HCT116 (cell line): ENCODE data around the gene STK35. TPM values are rescaled to one million over a fixed set of nuclear protein-coding genes. Genes with fewer than 3 reads are reported as not detected.

Experiments used
- ATAC-seq: fragments of 200-7000 bp; cut with Tn5 transposase; 2 replicates; pipeline ENCODE4 v1.9.1; 2020; ENCODE audit warnings: mild to moderate bottlenecking, moderate library complexity
- BruUV-seq: library from RNA; stranded (reverse); fragments of 400-500 nt; replicated peaks from 2 replicates; lab custom pipeline; 2021; lab: Mats Ljungman, UMichigan
- CTCF ChIA-PET: fragments of 300-600 bp; sonication (Branson Sonifier 250); formaldehyde crosslinking; loops from one replicate; lab custom pipeline; 2021; ENCODE audit warnings: antibody characterized with exemption; lab: Charles Lee
- POLR2A ChIA-PET: fragments of 300-600, 350-600 bp; sonication (Branson Sonifier 250); formaldehyde crosslinking; loops from one replicate; lab custom pipeline; 2021; ENCODE audit warnings: antibody characterized with exemption; lab: Charles Lee
- RAD21 ChIA-PET, 2 experiments: fragments of 300-600 bp; sonication (Branson Sonifier 250); formaldehyde crosslinking; loops; one replicate each; lab custom pipeline; 2023; ENCODE audit warnings: low total read pairs in 2 of 2; ENCODE audit not compliant: uncharacterized antibody in 2 of 2, unreplicated experiment in 2 of 2, low non-redundant PET in 1 of 2; lab: Charles Lee
- DNase-seq: peaks from one replicate; pipeline ENCODE4 v3.0.0-alpha.2; 2010; ENCODE audit warnings: low read depth, low spot score
- H2AFZ ChIP-seq: fragments of 200-600 bp; shearing (Covaris generic), sonication (generic); 2 replicates; pipeline ENCODE4 v1.6.1; 2017; ENCODE audit warnings: low read depth, mixed run types, mixed read lengths, antibody characterized with exemption, low read length; ENCODE audit not compliant: poor library complexity, severe bottlenecking
- H3K27ac ChIP-seq: 2 replicates; pipeline ENCODE4 v1.5.1; 2012; ENCODE audit warnings: low read depth, low read length
- H3K27me3 ChIP-seq: fragments of 200-600 bp; sonication (generic); 2 replicates; pipeline ENCODE4 v1.6.1; 2016; ENCODE audit warnings: mixed run types, low read length, mixed read lengths; ENCODE audit not compliant: insufficient read depth
- H3K36me3 ChIP-seq, 2 experiments: fragments of 200-500 bp in 1 of 2; fragments of 200-600 bp in 1 of 2; sonication (Bioruptor generic) in 1 of 2; sonication (generic) in 1 of 2; 2 replicates each; pipeline versions ENCODE4 v1.5.1 to v1.6.1; 2014 to 2016; ENCODE audit warnings: low read length in 2 of 2, inconsistent platforms in 1 of 2, mixed read lengths in 1 of 2, mixed run types in 1 of 2; ENCODE audit not compliant: insufficient read depth in 2 of 2, control insufficient read depth in 1 of 2
- H3K4me1 ChIP-seq, 2 experiments: fragments of 200-600 bp in 1 of 2; sonication (generic) in 1 of 2; 2 replicates each; pipeline versions ENCODE4 v1.5.1 to v1.6.1; 2012 to 2017; ENCODE audit warnings: low read length in 2 of 2, inconsistent platforms in 1 of 2, mild to moderate bottlenecking in 1 of 2, mixed read lengths in 1 of 2, mixed run types in 1 of 2, moderate library complexity in 1 of 2; ENCODE audit not compliant: insufficient read depth in 2 of 2, control insufficient read depth in 1 of 2
- H3K4me2 ChIP-seq: fragments of 200-600 bp; sonication (generic); 2 replicates; pipeline ENCODE4 v1.6.1; 2017; ENCODE audit warnings: mixed run types, low read length, mixed read lengths
- H3K4me3 ChIP-seq, 2 experiments: fragments of 200-600 bp in 1 of 2; sonication (generic) in 1 of 2; replicated peaks in 1 of 2; 2 replicates each; pipeline ENCODE4 v1.5.1; 2011 to 2016; ENCODE audit warnings: low read length in 2 of 2, control low read depth in 1 of 2, low read depth in 1 of 2, mild to moderate bottlenecking in 1 of 2, mixed read lengths in 1 of 2, mixed run types in 1 of 2
- H3K79me2 ChIP-seq: fragments of 200-600 bp; sonication (generic); 2 replicates; pipeline ENCODE4 v1.6.1; 2017; ENCODE audit warnings: mild to moderate bottlenecking, mixed run types, low read length, moderate library complexity, mixed read lengths; ENCODE audit not compliant: insufficient read depth
- H3K9ac ChIP-seq: fragments of 200-600 bp; sonication (generic); 2 replicates; pipeline ENCODE4 v1.6.1; 2016; ENCODE audit warnings: low read length, mixed read lengths
- H3K9me2 ChIP-seq: fragments of 200-600 bp; sonication (generic), shearing (Covaris generic); 2 replicates; pipeline ENCODE4 v1.6.1; 2017; ENCODE audit warnings: mixed run types, mild to moderate bottlenecking, moderate library complexity; ENCODE audit not compliant: insufficient read depth
- H3K9me3 ChIP-seq, 2 experiments: fragments of 200-500 bp in 1 of 2; fragments of 200-600 bp in 1 of 2; sonication (Bioruptor generic) in 1 of 2; sonication (generic) in 1 of 2; 2 replicates each; pipeline ENCODE4 v1.6.1; 2014 to 2017; ENCODE audit warnings: low read length in 2 of 2, mixed read lengths in 2 of 2, inconsistent platforms in 1 of 2, low read depth in 1 of 2, mild to moderate bottlenecking in 1 of 2, mixed run types in 1 of 2, moderate library complexity in 1 of 2; ENCODE audit not compliant: control insufficient read depth in 1 of 2, insufficient read depth in 1 of 2
- H4K20me1 ChIP-seq: fragments of 200-600 bp; sonication (generic), shearing (Covaris generic); 2 replicates; pipeline ENCODE4 v1.6.1; 2017; ENCODE audit warnings: mixed run types, mild to moderate bottlenecking, moderate library complexity; ENCODE audit not compliant: insufficient read depth
- CEBPB ChIP-seq: IDR thresholded peaks from 2 replicates; pipeline ENCODE4 v1.6.1; 2012; ENCODE audit warnings: low read depth
- CTCF ChIP-seq, 3 experiments: fragments of 200-600 bp in 1 of 3; sonication (generic) in 1 of 3; IDR thresholded peaks in 2 of 3; conservative IDR thresholded peaks in 1 of 3; 2 replicates each; pipeline ENCODE4 v1.5.1; 2012 to 2017; ENCODE audit warnings: low read depth in 2 of 3, low read length in 2 of 3, antibody characterized with exemption in 1 of 3, borderline replicate concordance in 1 of 3, control low read depth in 1 of 3, mild to moderate bottlenecking in 1 of 3, mixed read lengths in 1 of 3, mixed run types in 1 of 3, moderate library complexity in 1 of 3; ENCODE audit not compliant: insufficient read depth in 1 of 3
- POLR2AphosphoS5 ChIP-seq: IDR thresholded peaks from 2 replicates; pipeline ENCODE4 v1.6.1; 2011; ENCODE audit warnings: mild to moderate bottlenecking, low read depth, low read length, moderate library complexity
- REST ChIP-seq: IDR thresholded peaks from 2 replicates; pipeline ENCODE4 v1.6.1; 2012; ENCODE audit warnings: low read depth
- intact Hi-C: fragments of 100-400 bp; cut with micrococcal nuclease; formaldehyde crosslinking; loops from 2 replicates; pipeline ENCODE4 v1.10.0; 2022
- total RNA-seq: library from RNA; stranded (reverse); gene quantifications from one replicate; pipeline ENCODE4 v1.2.1, GENCODE V29; 2021; ENCODE audit not compliant: unreplicated experiment

Gene STK35
- total RNA-seq, 1 experiment from 2014 or later, result 32.8 TPM

- Histone ChIP-seq H2AFZ (no peak overlapping the region), H3K9me2 (no peaks in the 10 kb centered on the region), H3K4me2 (no peak overlapping the region), H3K9ac (no peak overlapping the region), H4K20me1 (no peaks in the 10 kb centered on the region; the same call in 1 of the 2 replicates), H3K36me3 (peaks cover 14 to 22% of the 10 kb centered on the region in 2 experiments), H3K9me3 (no peaks in the 10 kb centered on the region), H3K4me1 (peaks cover 5 to 6% of the 10 kb centered on the region in 2 experiments; a peak in 3 of 4 replicates), H3K27ac (no peak overlapping the region), H3K27me3 (no peaks in the 10 kb centered on the region), H3K79me2 (peaks cover 97% of the 10 kb centered on the region), H3K4me3 (no peak overlapping the region)
- intact Hi-C loops, result no loop called here
- no peak for DNase-seq
- no peak for ATAC-seq
- RAD21 ChIA-PET, result no interaction called here
- BruUV-seq, result no TSS peak
- TF ChIP-seq REST (no peak), CTCF (IDR thresholded peaks at IDR 0.05 in 2 of 3, conservative IDR thresholded peaks at IDR 0.05 in 1 of 3; ENCODE audit: borderline replicate concordance in 1 of 3, insufficient read depth in 1 of 3, low read depth in 2 of 3, low read length in 2 of 3) (no peak), POLR2AphosphoS5 (no peak), CEBPB (no peak)
- CTCF ChIA-PET, result no interaction called here
- POLR2A ChIA-PET, result no interaction called here
Observed at GRCh38 chr20:2114127-2114959, 12.7 kb downstream of the STK35 start.
